Muscle layer of colon (tissue), 2 donors: ENCODE data around the gene IL17F.

Experiments
- H3K27ac ChIP-seq: one replicate; pipeline ENCODE4 v1.7.0; 2013; ENCODE audit warnings: low read depth, mild to moderate bottlenecking, low read length, moderate library complexity
- H3K27me3 ChIP-seq, 2 donors: one replicate each; pipeline ENCODE4 v1.7.0; 2013; ENCODE audit warnings: low read length in 2 of 2, mild to moderate bottlenecking in 2 of 2; ENCODE audit not compliant: insufficient read depth in 2 of 2, control insufficient read depth in 1 of 2
- H3K36me3 ChIP-seq: one replicate; pipeline ENCODE4 v1.7.0; 2013; ENCODE audit warnings: mild to moderate bottlenecking, low read length; ENCODE audit not compliant: insufficient read depth
- H3K4me1 ChIP-seq: one replicate; pipeline ENCODE4 v1.7.0; 2013; ENCODE audit warnings: mild to moderate bottlenecking, low read length; ENCODE audit not compliant: insufficient read depth
- H3K4me3 ChIP-seq, 2 donors: one replicate each; pipeline ENCODE4 v1.7.0; 2013; ENCODE audit warnings: low read length in 2 of 2, low read depth in 1 of 2, mild to moderate bottlenecking in 1 of 2, moderate library complexity in 1 of 2
- H3K9ac ChIP-seq: one replicate; pipeline ENCODE4 v1.7.0; 2013; ENCODE audit warnings: low read length
- H3K9me3 ChIP-seq: one replicate; pipeline ENCODE4 v1.7.0; 2013; ENCODE audit warnings: mild to moderate bottlenecking, low read length
- donor health status: abdominal sarcoma.
- donor health status: Adenocarcinoma of cecum.

The IL17F gene

DNA sequence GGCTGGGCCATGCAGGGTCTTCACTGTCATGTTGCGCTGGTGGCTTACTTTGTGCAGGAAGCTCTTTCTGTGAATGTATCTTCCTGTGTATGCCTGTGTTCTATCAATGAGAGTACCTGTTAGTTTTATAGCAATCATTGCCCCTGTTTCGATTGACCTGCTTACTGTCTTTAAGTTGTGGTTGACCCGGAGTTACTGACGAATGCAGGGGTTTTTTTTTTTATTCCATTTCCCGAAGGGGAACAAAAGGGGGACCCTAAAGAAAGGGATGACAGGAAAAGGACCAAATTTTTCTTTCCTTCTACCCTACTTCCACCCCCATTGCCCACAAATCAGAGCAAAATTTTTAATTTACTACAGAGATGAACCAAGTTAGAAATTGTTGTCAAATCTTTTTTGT is at the start of gene IL17F:
TSS of gene IL17F (minus strand) at position 101 of the 400 bp plus-strand sequence. CDS start at position 30, 71 bp downstream.
- Histone ChIP-seq H3K9me3 (no peaks in the 10 kb centered on the region), H3K27ac (no peak within 1 kb of the TSS), H3K9ac (no peak within 1 kb of the TSS)

DNA sequence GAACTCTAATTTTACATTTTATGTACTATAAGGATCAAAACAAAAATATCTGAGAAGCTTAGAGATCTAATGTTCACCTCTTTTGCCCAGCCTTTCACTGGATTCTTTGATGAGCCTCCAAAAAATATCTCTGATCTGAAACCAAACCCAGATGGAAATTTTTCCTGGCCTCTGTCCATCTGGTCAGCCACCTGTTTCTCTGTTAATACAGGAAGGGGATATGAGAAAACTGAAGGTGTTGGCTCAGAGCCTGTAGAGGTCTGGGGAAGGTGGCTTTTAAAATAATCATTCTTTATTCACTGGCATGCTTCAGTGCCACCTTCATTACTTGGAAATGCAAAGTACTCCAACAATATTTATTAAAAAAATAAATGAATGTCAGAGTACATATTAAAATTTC is 48.8 kb upstream of the IL17F start:
- Histone ChIP-seq H3K27me3 (no peaks in the 10 kb centered on the region), H3K9me3 (no peaks in the 10 kb centered on the region), H3K36me3 (no peaks in the 10 kb centered on the region), H3K9ac (no peak overlapping the region), H3K4me3 (no peak overlapping the region), H3K27ac (no peak overlapping the region), H3K4me1 (no peaks in the 10 kb centered on the region)

More for the DNA sequence above, at the start of gene IL17F:
- Histone ChIP-seq H3K4me1 (no peaks in the 10 kb centered on the region), H3K4me3 (no peak within 1 kb of the TSS), H3K27me3 (no peaks in the 10 kb centered on the region), H3K36me3 (no peaks in the 10 kb centered on the region)

GRCh38 chr6:52288841-52289240 is 44.5 kb upstream of the IL17F start:
- H3K4me1 ChIP-seq: peaks cover 10% of the 10 kb centered on the region
- H3K9ac ChIP-seq: no peak overlapping the region
- H3K9me3 ChIP-seq: no peaks in the 10 kb centered on the region
- H3K36me3 ChIP-seq: no peaks in the 10 kb centered on the region
- no peak overlapping the region for H3K4me3 ChIP-seq
- H3K27ac ChIP-seq: no peak overlapping the region
- H3K27me3 ChIP-seq: no peaks in the 10 kb centered on the region

- Histone ChIP-seq H3K9ac (no peak overlapping the region), H3K9me3 (no peaks in the 10 kb centered on the region), H3K4me1 (peaks cover 16% of the 10 kb centered on the region), H3K4me3 (no peak overlapping the region), H3K27ac (no peak overlapping the region), H3K27me3 (no peaks in the 10 kb centered on the region), H3K36me3 (no peaks in the 10 kb centered on the region)
Observed at GRCh38 chr6:52288216-52288615, 43.9 kb upstream of the IL17F start.

GRCh38 chr6:52286798-52287432 is 42.6 kb upstream of the IL17F start:
- Histone ChIP-seq H3K27me3 (no peaks in the 10 kb centered on the region), H3K9ac (no peak overlapping the region), H3K4me3 (no peak overlapping the region), H3K4me1 (peaks cover 18% of the 10 kb centered on the region), H3K36me3 (peaks cover 6% of the 10 kb centered on the region), H3K27ac (no peak overlapping the region), H3K9me3 (no peaks in the 10 kb centered on the region)

DNA sequence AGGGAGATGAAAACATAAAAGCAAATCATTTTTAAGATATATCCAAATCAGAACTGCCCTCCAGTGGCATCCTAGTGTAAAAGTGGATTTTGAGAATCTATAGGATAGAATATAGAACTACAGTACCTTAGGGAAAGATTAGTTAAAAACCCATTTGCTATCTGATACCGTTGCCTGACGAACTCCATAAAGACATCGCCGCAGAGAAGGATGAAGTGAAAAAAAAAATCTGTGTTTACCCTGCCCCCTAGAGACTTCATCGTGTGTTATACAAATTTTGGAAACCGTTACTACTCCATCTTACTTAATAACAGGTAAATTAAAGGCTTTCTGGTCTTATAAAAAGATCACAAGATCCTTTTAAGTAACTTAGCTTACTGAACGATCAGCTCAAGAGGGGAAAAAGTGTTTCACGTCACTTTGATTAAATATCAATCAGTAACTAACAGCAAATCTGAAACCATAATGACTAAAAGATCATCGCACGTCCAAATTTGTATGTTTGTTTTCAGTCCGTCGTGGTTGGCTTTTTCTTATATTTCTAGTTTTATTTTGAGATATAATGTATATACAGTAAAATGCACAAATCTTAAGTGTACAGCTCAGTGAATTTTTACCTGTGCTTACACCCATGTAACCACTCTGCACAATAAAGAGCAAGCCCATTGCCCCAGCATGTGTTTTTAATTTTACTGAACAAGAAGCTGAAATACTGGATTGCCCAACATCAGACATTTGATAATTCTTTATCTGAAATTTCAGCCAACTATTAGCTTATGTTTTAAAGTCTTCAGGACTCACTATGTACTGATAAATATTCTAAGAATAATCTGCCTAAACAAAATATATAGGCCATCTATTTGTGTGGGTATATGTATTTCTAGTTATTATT is 41.1 kb upstream of the IL17F start:
- Histone ChIP-seq H3K36me3 (peaks cover 13% of the 10 kb centered on the region), H3K4me1 (peaks cover 18% of the 10 kb centered on the region), H3K4me3 (peak overlapping the region; percentile 12 to 81), H3K27me3 (no peaks in the 10 kb centered on the region), H3K9ac (peak overlapping the region; percentile 46), H3K9me3 (no peaks in the 10 kb centered on the region), H3K27ac (peak overlapping the region; percentile 72)

DNA sequence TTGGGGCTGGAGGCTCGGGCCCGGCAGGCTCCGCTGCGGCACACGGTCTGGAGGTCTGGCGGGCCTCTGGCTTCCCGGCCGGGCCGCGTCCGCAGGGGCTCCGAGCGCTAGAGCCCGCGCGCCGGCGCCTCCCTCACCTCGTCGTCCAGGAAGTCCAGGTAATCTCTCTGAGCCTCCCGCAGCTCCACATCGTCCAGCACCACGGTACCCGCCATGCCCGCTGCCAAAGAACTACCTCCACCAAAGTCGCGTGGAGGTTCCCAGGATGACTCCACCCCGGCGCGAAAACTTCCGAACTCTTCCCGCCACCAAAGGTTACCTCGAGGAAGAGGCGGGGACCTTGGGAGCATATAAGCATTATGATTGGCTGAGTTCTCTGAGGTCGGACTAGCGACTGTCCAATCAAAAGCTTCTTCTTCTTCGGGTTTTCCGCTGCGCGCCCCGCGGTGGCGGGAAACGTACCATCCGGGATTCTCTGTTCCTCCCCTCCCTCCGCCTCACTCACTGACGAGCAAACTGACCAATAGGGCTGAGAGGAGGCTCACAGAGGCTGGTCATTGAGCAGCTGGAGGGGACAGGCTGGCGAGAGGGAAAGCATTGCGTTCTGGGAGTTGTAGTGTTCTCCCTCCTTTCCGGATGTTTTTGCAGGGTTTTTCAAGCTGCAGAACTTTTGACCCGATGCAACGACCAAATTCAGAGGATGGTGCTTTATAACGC is 40.3 kb upstream of the IL17F start, which contains the start of gene MCM3:
TSS of gene MCM3 (minus strand) at position 283 of the 717 bp plus-strand sequence. CDS start at position 215, 68 bp downstream.
- Histone ChIP-seq H3K36me3 (peaks cover 21% of the 10 kb centered on the region), H3K27me3 (no peaks in the 10 kb centered on the region), H3K27ac (peak within 1 kb of the TSS; percentile 72), H3K9ac (peak within 1 kb of the TSS; percentile 62), H3K4me3 (peak within 1 kb of the TSS; percentile 69 to 81), H3K9me3 (no peaks in the 10 kb centered on the region), H3K4me1 (peaks cover 18% of the 10 kb centered on the region)

DNA sequence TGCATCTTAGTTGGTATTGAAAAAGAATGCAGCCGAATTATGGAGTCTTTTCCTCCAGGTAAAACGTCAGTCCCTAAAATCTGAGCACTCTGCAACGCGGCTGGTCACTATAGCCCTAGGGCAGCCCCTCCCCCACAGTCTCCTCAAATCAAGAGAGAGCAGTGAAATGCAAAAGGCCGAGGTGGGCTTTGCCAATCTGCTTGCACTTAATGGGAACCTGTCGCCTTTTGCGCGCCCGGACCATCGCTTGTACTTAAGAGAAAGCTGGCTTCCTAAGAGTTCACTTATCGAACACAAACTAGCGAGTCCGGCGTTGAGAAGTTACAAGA is 39.8 kb upstream of the IL17F start:
- Histone ChIP-seq H3K4me1 (peaks cover 18% of the 10 kb centered on the region), H3K9me3 (no peaks in the 10 kb centered on the region), H3K4me3 (peak overlapping the region; percentile 69 to 81), H3K36me3 (peaks cover 26% of the 10 kb centered on the region), H3K27ac (peak overlapping the region; percentile 47), H3K27me3 (no peaks in the 10 kb centered on the region), H3K9ac (peak overlapping the region; percentile 62)

GRCh38 chr6:52283111-52283510 is 38.8 kb upstream of the IL17F start:
- H3K9ac ChIP-seq: no peak overlapping the region

DNA sequence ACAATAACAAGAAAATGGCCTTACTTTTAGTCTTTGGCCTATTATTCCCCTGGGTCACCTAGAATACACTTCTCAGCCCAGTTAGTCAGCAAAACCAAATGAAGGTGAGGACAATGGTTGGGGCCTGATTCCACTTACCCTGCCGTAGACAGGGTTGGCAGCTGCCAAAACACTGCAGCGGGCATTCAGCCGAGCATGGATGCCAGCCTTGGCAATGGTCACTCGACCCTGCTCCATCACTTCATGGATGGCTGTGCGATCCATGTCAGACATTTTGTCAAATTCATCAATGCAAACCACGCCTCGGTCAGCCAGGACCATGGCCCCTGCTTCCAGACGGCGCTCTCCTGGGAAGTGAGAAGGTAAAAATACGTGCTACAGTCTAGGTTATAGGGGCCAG is 31.8 kb upstream of the IL17F start:
- Histone ChIP-seq H3K9me3 (no peaks in the 10 kb centered on the region), H3K9ac (no peak overlapping the region), H3K27ac (no peak overlapping the region), H3K4me1 (no peaks in the 10 kb centered on the region), H3K27me3 (no peaks in the 10 kb centered on the region), H3K4me3 (no peak overlapping the region), H3K36me3 (peaks cover 69% of the 10 kb centered on the region)

More at GRCh38 chr6:52283111-52283510, 38.8 kb upstream of the IL17F start:
- Histone ChIP-seq H3K36me3 (peaks cover 36% of the 10 kb centered on the region), H3K9me3 (no peaks in the 10 kb centered on the region), H3K27ac (no peak overlapping the region), H3K27me3 (no peaks in the 10 kb centered on the region), H3K4me3 (no peak overlapping the region), H3K4me1 (peaks cover 18% of the 10 kb centered on the region)

GRCh38 chr6:52271852-52272460 is 27.7 kb upstream of the IL17F start:
- Histone ChIP-seq H3K4me3 (no peak overlapping the region), H3K27ac (no peak overlapping the region), H3K36me3 (peaks cover 53% of the 10 kb centered on the region), H3K4me1 (no peaks in the 10 kb centered on the region), H3K9me3 (no peaks in the 10 kb centered on the region), H3K9ac (no peak overlapping the region), H3K27me3 (no peaks in the 10 kb centered on the region)
